T-cell (primary cell): ENCODE measurements around the gene CHD5. TPM values are rescaled to one million over a fixed set of nuclear protein-coding genes. Genes with fewer than 3 reads are reported as not detected.

Experiments
- ATAC-seq, 4 experiments: fragments of 200-7000 bp in 3 of 4; fragments of 150-1000 bp in 1 of 4; cut with Tn5 transposase; replicated peaks in 1 of 4; 1 replicate in 3 of 4; 2 replicates in 1 of 4; pipeline ENCODE4 v1.10.0; 2021; ENCODE audit warnings: moderate library complexity in 3 of 4, mild to moderate bottlenecking in 2 of 4, moderate number of reproducible peaks in 1 of 4
- CTCF ChIA-PET, 2 donors: fragments of 300-600 bp; sonication (Branson Sonifier 250); formaldehyde crosslinking; loops; one replicate each; lab custom pipeline; 2022; ENCODE audit warnings: antibody characterized with exemption in 2 of 2; lab: Charles Lee
- POLR2A ChIA-PET, 2 donors: fragments of 300-600 bp; sonication (Branson Sonifier 250); formaldehyde crosslinking; loops; one replicate each; lab custom pipeline; 2022; ENCODE audit warnings: antibody characterized with exemption in 2 of 2; lab: Charles Lee
- DNase-seq, 35 experiments: peaks; one replicate each; pipeline versions ENCODE4 v3.0.0 to v3.0.0-alpha.2; 2013 to 2023
- H3K27ac ChIP-seq: one replicate; pipeline ENCODE4 v1.5.1; 2013; ENCODE audit warnings: low read length
- H3K27me3 ChIP-seq, 2 experiments: replicated peaks in 1 of 2; 1 replicate in 1 of 2; 2 replicates in 1 of 2; pipeline versions ENCODE4 v1.6.1 to v1.7.0; 2013; ENCODE audit warnings: low read length in 1 of 2, mixed read lengths in 1 of 2; ENCODE audit not compliant: control insufficient read depth in 2 of 2, insufficient read depth in 2 of 2; ENCODE audit errors: extremely low read depth in 1 of 2
- H3K36me3 ChIP-seq, 2 donors: 1 replicate in 1 of 2; 2 replicates in 1 of 2; pipeline versions ENCODE4 v1.6.1 to v1.7.0; 2013; ENCODE audit warnings: low read length in 1 of 2; ENCODE audit not compliant: control insufficient read depth in 2 of 2, insufficient read depth in 1 of 2; ENCODE audit errors: extremely low read depth in 1 of 2
- H3K4me1 ChIP-seq, 2 experiments: 1 replicate in 1 of 2; 2 replicates in 1 of 2; pipeline versions ENCODE4 v1.6.1 to v1.7.0; 2013; ENCODE audit warnings: low read length in 2 of 2, mixed read lengths in 1 of 2; ENCODE audit not compliant: insufficient read depth in 2 of 2, control insufficient read depth in 1 of 2; ENCODE audit errors: extremely low read depth in 1 of 2
- H3K4me3 ChIP-seq, 2 donors: 1 replicate in 1 of 2; 2 replicates in 1 of 2; pipeline versions ENCODE4 v1.5.1 to v1.7.0; 2013; ENCODE audit warnings: mild to moderate bottlenecking in 2 of 2, low read length in 1 of 2, moderate library complexity in 1 of 2; ENCODE audit not compliant: control insufficient read depth in 1 of 2; ENCODE audit errors: extremely low read depth in 1 of 2
- H3K9me3 ChIP-seq: 2 replicates; pipeline ENCODE4 v1.7.0; 2013
- H3K27ac Mint-ChIP-seq, 2 donors: one replicate each; pipeline ENCODE4 v1.8.0; 2020 to 2021; ENCODE audit warnings: mild to moderate bottlenecking in 2 of 2, mixed read lengths in 2 of 2
- H3K27me3 Mint-ChIP-seq, 2 donors: one replicate each; pipeline ENCODE4 v1.8.0; 2021 to 2022; ENCODE audit warnings: mixed read lengths in 2 of 2
- H3K36me3 Mint-ChIP-seq: one replicate; pipeline ENCODE4 v1.8.0; 2021; ENCODE audit warnings: mixed read lengths
- H3K4me1 Mint-ChIP-seq, 3 donors: one replicate each; pipeline ENCODE4 v1.8.0; 2020 to 2022; ENCODE audit warnings: mixed read lengths in 3 of 3, mild to moderate bottlenecking in 1 of 3
- H3K4me3 Mint-ChIP-seq, 3 donors: one replicate each; pipeline ENCODE4 v1.8.0; 2020 to 2022; ENCODE audit warnings: mild to moderate bottlenecking in 3 of 3, mixed read lengths in 3 of 3, moderate library complexity in 3 of 3
- H3K9me3 Mint-ChIP-seq, 3 donors: one replicate each; pipeline ENCODE4 v1.8.0; 2020 to 2022; ENCODE audit warnings: mixed read lengths in 3 of 3
- WGBS: methylation state at CpG from one replicate; pipeline ENCODE4 v1.1.5; 2013; ENCODE audit warnings: missing lambda C conversion rate; ENCODE audit not compliant: insufficient coverage; 5-methylcytosine and 5-hydroxymethylcytosine counted together
- total RNA-seq, 35 experiments: library from RNA in 6 of 35; stranded (reverse) in 6 of 35; fragments of 120-200 nt in 1 of 35; gene quantifications; one replicate each; pipeline versions ENCODE4 v1.2.1 to v1.2.4 and lab custom pipeline; 2013 to 2026

Gene CHD5
- total RNA-seq, 5 donors from 2014 or later (not counting 1 experiment from before 2014, with no cell fraction given): 0.05 to 0.23 (median 0.16) TPM

- POLR2A ChIA-PET: no interaction called here
- Histone ChIP-seq H3K27me3 (peaks cover 3 to 24% of the 10 kb centered on the region in 2 experiments), H3K9me3 (no peaks in the 10 kb centered on the region), H3K4me3 (no peak overlapping the region), H3K27ac (no peak overlapping the region), H3K36me3 (peaks cover 1 to 19% of the 10 kb centered on the region in 2 donors), H3K4me1 (peaks cover 0 to 22% of the 10 kb centered on the region in 2 experiments)
- ATAC-seq (peak in 1 of 4 experiments; percentile 32), DNase-seq (no peak)
- Mint-ChIP-seq H3K36me3 (peaks cover 7% of the 10 kb centered on the region), H3K4me1 (peaks cover 26 to 47% (median 32%) of the 10 kb centered on the region in 3 donors), H3K27me3 (peaks cover 19 to 26% of the 10 kb centered on the region in 2 donors), H3K4me3 (no peak overlapping the region), H3K27ac (peak overlapping the region in 1 of 2 donors; percentile 3), H3K9me3 (no peaks in the 10 kb centered on the region)
- 20% methylated on average over 2 of the region's 6 CpGs for WGBS
- CTCF ChIA-PET: no interaction called here
These were observed 3.4 kb upstream of the CHD5 start for GRCh38 chr1:6183520-6183989.

- POLR2A ChIA-PET: interaction anchor here in 1 of 2 donors (0.6 kb wide), 1 partner anchor 9 kb away, joined by 3 read pairs; no protein-coding TSS in a partner anchor
- Histone ChIP-seq H3K27me3 (peaks cover 7 to 45% of the 10 kb centered on the region in 2 experiments), H3K27ac (no peak overlapping the region), H3K4me3 (no peak overlapping the region), H3K4me1 (peaks cover 0 to 20% of the 10 kb centered on the region in 2 experiments), H3K36me3 (peaks cover 0 to 5% of the 10 kb centered on the region in 2 donors), H3K9me3 (no peaks in the 10 kb centered on the region)
- no peak for DNase-seq
- H3K4me1 Mint-ChIP-seq: peaks cover 32 to 47% (median 35%) of the 10 kb centered on the region in 3 donors
- peak overlapping the region in 1 of 2 donors; percentile 21 for H3K27ac Mint-ChIP-seq
- WGBS: 21% methylated on average over 8 of the region's 10 CpGs
- H3K36me3 Mint-ChIP-seq: peaks cover 3% of the 10 kb centered on the region
- CTCF ChIA-PET: no interaction called here
- peaks cover 37 to 48% of the 10 kb centered on the region in 2 donors for H3K27me3 Mint-ChIP-seq
- H3K4me3 Mint-ChIP-seq: peak overlapping the region; percentile 55 to 73 (median 61)
- H3K9me3 Mint-ChIP-seq: no peaks in the 10 kb centered on the region
- ATAC-seq: no peak
These were observed 1.2 kb upstream of the CHD5 start for GRCh38 chr1:6181347-6181770.

- ATAC-seq: peak in 1 of 4 experiments; percentile 52
These were observed 688 bp upstream of the CHD5 start for GRCh38 chr1:6180707-6181311.

DNA sequence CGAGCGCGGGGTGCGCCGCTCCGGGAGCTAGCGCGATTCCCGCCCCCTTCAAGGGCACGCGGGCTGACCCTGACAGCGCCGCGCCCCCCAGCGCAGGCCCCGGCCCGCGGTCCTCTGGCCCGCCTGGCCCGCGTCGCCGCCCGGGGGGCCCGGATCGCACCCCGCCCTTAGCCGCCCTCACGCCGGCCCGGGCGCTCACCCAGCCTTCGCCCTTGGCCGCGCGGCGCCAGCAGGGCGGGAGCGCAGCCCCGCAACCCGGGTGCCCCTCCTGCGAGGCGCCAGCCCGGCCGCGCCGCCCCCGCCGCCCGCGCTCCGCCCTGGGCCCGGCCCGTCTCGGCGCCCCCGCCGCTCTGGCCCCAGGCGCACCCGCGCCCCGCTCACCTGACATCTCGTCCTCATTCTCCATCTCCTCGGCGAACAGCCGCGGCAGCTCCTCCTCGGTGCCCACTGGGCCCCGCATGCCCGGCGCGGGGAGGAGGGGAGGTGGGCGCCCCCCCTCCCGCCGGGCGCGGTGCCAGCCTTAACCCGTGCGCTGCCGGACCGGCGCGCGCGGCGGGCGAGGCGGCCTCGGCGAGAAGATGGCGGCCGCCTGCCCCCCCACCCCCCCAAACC, 451 bp downstream of the CHD5 start:
- no peak overlapping the region for H3K27ac ChIP-seq
- Mint-ChIP-seq H3K4me1 (peaks cover 26 to 40% (median 29%) of the 10 kb centered on the region in 3 donors), H3K9me3 (no peaks in the 10 kb centered on the region), H3K27ac (no peak overlapping the region), H3K4me3 (no peak overlapping the region), H3K27me3 (peaks cover 37 to 50% of the 10 kb centered on the region in 2 donors), H3K36me3 (no peaks in the 10 kb centered on the region)
- no peak overlapping the region for H3K4me3 ChIP-seq
- H3K27me3 ChIP-seq: peaks cover 7 to 59% of the 10 kb centered on the region in 2 experiments
- H3K9me3 ChIP-seq: no peaks in the 10 kb centered on the region
- CTCF ChIA-PET: interaction anchor here in 1 of 2 donors (0.6 kb wide), 1 partner anchor 24 kb away, joined by 4 read pairs; no protein-coding TSS in a partner anchor
- H3K4me1 ChIP-seq: peaks cover 0 to 20% of the 10 kb centered on the region in 2 experiments
- WGBS: 4% methylated on average over 45 of the region's 92 CpGs
- no peak for DNase-seq
- no peaks in the 10 kb centered on the region for H3K36me3 ChIP-seq
- ATAC-seq: peak in 1 of 4 experiments; percentile 25
- POLR2A ChIA-PET: no interaction called here

More at GRCh38 chr1:6180707-6181311, 688 bp upstream of the CHD5 start:
- Histone ChIP-seq H3K4me3 (no peak overlapping the region), H3K9me3 (no peaks in the 10 kb centered on the region), H3K4me1 (peaks cover 0 to 20% of the 10 kb centered on the region in 2 experiments), H3K27me3 (peaks cover 7 to 51% of the 10 kb centered on the region in 2 experiments), H3K36me3 (peaks cover 0 to 3% of the 10 kb centered on the region in 2 donors), H3K27ac (no peak overlapping the region)
- peak in 7 of 35 experiments; percentile 10 to 29 (median 13) for DNase-seq
- no peak overlapping the region for H3K27ac Mint-ChIP-seq
- peaks cover 37 to 50% of the 10 kb centered on the region in 2 donors for H3K27me3 Mint-ChIP-seq
- peaks cover 29 to 43% (median 32%) of the 10 kb centered on the region in 3 donors for H3K4me1 Mint-ChIP-seq
- no peaks in the 10 kb centered on the region for H3K9me3 Mint-ChIP-seq
- ChIA-PET CTCF (no interaction called here), POLR2A (no interaction called here)
- H3K4me3 Mint-ChIP-seq: peak overlapping the region; percentile 56 to 73 (median 59)
- 12% methylated on average over 20 of the region's 36 CpGs for WGBS
- H3K36me3 Mint-ChIP-seq: peaks cover under 1% of the 10 kb centered on the region

DNA sequence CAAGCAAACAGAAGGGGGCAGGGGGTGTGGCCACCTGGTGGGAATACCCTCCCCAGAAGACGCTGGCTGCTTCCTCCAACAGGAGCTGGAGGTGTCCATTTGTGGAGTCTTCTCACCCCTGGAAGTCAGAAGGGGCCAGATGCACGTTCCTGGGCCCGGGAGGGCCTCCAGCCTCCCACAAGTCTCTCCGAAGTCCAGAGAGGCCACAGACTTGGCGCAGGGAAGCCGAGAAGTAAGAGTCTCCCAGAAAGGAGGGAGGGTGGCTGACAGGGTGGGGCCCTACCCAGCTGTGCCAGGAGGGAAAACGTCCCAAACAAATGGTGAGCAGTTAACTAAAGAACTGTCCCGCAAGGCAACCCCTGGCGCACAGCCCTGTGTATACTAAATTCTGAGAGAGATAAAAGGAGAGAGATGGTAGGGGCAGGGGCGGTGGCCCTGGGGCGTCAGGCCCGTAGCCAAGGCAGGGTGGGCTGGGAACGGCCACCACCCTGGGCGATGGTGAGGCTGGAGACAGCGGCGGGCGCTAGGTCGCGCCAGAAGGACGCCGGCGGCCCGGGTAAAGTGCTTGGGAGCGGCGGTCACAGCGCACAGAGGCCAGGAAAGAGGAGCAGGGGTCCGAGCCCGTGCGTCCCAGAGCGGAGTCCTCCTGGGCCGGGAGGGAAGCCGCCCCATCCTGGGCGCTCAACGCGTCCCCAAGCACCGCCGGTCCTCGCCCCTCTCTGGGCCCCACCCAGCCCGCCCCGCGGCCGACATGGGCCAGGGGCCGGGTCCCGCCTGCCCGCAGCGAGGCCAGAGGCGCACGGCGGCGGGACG, 1.2 kb downstream of the CHD5 start:
- Histone ChIP-seq H3K27ac (no peak overlapping the region), H3K9me3 (no peaks in the 10 kb centered on the region), H3K27me3 (peaks cover 7 to 66% of the 10 kb centered on the region in 2 experiments), H3K4me1 (peaks cover 0 to 20% of the 10 kb centered on the region in 2 experiments), H3K36me3 (no peaks in the 10 kb centered on the region), H3K4me3 (no peak overlapping the region)
- H3K4me1 Mint-ChIP-seq: peaks cover 24 to 33% (median 26%) of the 10 kb centered on the region in 3 donors
- no peaks in the 10 kb centered on the region for H3K36me3 Mint-ChIP-seq
- peak overlapping the region; percentile 60 to 74 (median 63) for H3K4me3 Mint-ChIP-seq
- WGBS: 9% methylated on average over 47 of the region's 51 CpGs
- POLR2A ChIA-PET: no interaction called here
- DNase-seq: no peak
- H3K9me3 Mint-ChIP-seq: no peaks in the 10 kb centered on the region
- peaks cover 37 to 50% of the 10 kb centered on the region in 2 donors for H3K27me3 Mint-ChIP-seq
- ATAC-seq: no peak
- CTCF ChIA-PET: interaction anchor here in 1 of 2 donors (0.6 kb wide), 1 partner anchor 25 kb away, joined by 4 read pairs; no protein-coding TSS in a partner anchor
- no peak overlapping the region for H3K27ac Mint-ChIP-seq
